Fibroblast of upper back skin (primary cell): Measurements from ENCODE around the gene MRPL38.
A peak's percentile ranks its signal among the peaks of the same experiment; 100 is the strongest.

Experiments
- DNase-seq: peaks from one replicate; pipeline ENCODE4 v3.0.0-alpha.2; 2013

MRPL38 gene

GRCh38 chr17:75917917-75918445 is 13.3 kb upstream of the MRPL38 start:
- DNase-seq, result no peak

DNA sequence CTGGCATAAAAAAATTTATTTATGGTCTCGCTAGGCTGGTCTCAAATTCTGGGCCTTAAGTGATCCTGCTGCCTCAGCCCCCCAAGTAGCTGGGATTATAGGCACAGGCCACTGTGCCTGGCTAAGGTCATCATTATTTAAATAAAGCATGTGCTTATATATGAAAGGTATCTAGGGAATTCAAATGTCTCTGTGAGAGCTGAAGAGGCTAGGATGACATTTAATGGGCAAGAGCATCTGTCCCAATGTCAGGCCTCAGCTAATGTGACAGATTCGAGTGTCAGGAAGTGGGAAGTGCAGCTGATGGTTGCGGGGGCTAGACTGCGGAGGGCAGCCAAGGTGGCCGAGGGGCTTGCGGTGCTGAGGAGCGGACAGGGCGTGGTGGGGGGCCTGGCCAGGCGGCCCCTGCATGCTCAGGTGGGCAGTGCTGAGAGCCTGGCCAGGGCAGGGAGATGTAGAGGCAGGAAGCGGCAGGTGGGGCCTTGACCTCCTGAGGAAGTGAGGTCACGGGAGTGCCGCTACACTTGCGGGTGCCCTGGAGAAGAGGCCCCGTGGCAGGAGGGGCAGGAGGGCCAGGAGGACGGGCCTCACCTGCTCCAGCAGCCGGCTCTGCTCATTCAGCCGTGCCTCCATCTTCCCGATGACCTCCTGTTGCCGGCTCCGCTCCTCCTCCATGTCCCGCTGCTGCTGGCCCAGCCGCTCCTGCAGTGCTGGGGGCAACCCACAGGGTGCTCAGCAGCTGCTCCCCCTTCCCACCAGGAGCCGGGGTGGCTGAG is 12.6 kb upstream of the MRPL38 start:
- DNase-seq, result no peak

DNA sequence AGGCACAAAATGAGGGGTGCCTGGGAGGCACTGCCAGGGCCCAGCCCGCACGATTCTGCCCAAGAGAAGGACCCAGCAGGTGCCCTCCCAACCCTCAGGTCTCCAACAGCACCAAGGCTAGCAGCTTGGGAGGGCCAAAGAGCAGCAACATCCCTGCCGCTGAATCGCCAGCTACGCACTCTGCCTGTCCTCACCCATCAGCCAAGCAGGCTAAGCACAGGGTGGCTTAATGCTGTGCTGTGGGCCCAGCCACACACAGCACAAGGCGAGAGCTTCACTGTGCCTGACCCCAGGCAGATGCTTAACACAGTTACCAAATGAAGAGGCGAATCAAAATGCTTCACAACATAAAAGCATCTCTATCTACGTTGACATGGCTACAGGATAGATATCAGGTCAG is 10.6 kb upstream of the MRPL38 start:
- DNase-seq, result no peak

DNA sequence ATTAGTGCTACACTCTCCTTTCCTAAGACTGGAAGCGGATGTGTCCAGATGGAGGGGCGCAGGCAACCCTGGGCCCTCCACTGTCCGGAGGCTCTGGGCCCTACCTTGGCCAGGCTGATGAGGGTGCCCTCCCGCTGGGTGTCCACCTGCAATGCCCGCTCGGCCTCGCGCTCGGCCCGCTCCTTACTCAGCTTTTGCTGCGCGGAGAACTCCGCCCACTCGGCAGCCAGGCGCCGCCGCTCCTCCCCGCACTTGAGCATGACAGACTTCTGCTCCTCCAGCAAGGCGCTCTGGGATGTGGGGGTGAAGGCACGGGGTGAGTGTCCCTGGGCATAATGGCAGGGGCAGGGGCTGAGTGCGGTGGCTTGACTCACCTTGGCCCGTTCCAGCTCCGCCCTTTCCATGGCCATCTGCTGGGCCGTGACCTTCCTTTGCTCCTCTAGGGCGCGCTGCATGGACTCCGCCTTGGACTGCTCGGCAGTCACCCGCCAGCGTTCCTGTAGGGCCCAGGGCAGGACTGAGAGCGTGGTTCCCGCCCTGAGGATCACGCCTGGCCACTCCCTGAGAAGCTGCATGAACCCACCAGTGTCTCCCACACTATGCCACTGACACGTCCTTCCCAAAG is 10.1 kb upstream of the MRPL38 start:
- no peak for DNase-seq

DNA sequence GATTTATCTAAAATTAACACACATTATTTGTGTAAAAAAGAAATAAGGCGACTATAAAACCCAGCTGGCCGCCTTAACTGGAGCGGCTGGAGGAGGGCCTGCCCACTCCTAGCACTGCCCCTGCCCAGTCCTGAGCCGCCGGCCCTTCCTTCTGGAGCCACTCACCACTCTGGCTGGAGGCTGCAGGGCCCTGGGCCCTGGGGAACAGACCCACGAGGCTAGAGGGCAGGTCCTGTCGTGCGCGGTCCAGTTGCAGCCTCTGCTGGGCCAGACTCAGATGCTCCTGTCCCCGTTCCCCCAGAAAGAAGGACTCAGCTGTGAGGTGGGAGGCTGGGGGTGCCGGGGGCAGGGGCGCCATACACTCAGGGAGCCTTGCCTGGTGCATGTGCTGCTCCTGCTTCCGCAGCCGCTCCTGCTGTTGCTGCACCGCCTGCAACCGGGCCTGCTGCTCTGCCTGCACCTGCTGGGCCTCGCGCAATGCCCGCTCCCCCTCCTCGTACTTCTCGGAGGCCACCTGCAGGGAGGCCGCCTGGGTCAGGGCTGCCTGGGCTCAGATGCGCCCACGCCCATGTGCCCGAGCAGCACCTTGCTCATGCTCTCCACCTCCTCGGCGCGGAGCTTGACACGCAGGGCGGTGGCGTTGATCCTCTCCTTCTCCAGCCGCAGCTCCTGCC is 9.0 kb upstream of the MRPL38 start:
- DNase-seq, result no peak

DNA sequence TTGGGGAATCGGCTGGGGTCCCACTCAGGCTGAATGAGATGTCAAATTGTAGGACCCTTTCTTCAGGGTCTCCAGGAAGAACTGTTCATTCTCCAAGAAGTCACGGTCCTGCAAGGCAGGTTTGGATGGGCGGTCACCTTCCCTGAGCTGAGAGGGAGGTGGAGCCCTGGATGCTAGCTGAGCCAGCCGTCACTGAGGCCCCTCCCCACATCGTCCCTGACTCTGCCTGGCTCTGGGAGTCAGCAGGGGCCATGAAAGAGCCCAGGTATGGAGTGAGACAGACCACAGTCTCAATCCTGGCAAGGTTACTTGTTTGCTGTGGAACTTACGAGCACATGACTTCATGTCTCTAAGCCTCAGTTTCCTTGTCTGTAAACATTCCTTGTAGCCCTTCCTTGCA is 6.0 kb upstream of the MRPL38 start:
- DNase-seq, result no peak

DNA sequence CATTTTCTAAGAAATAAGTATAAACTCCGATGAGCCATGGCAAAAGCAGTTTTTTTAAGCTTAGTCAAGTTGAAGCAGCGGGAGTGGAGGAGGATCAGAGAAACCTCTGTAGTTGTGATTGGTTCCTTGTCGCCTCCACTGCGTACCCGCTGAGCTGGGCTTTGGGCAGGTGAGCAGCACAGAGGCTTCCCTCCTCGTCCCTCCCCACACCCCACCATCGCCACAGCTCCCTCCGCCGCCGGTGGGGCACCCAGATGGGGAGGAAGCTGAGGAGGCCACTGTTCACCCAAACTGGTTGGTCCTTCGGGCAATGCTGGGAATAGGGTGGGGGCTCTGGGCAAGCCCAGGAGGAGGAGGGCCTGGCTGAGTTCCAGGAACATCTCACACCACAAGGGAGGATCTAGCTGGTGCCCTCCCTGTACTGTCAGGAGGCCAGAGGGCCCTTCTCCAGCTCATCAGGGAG is 5.2 kb upstream of the MRPL38 start:
- DNase-seq, result no peak

DNA sequence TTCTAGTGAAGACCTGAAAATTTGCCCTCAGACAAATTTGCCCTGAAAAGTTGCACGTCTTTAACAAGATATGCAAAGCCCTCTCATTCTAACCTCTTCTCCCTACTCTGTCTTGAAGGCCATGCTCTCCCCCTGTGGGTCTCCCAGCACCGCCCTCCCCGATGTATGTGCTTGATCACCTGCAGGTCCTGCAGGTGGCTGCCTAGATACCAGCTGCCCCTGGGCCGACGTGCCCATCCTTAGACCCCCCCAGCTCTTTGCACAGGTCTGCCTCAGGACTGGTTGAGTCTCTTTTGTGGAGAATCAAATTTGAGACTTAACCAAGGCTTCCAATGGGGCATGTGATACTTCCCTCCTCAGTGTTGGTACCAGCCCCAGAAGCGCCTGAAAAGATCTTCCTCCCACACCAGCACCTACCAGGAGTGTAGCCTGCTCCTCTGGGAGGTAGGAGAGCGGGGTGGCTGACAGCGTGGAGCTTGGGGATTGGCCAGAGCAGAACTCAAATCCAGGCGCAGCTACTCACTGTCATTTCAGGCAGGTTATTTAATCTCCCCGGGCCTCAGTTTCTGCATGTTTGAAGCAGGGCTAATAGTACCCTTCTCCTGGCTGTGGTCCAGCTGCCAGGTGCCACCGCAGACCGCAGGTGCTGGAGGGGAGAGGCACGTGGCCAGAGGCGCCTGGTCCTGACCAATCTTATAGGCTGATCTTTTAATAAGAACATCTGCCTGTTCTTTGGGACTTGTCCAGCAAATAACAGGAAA is 4.5 kb upstream of the MRPL38 start:
- no peak for DNase-seq

DNA sequence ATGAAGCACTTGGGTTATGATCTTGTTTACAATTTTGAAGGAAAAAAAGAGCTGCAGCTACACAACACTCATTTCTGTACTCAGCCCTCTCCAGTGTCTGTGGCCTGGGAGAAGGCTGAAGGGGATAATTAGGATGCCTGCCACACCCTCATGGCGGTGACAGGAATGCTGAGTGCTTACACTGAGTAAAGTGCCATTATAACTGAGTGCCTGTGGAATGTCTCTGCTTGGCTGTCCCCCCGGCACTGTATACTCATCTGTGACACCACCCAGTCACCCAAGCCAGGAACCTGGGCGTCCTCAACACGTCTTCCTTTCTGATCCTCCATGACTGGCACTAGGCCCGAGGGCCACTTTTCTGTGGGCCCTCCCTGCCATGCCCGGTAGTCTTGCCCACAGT is 3.5 kb upstream of the MRPL38 start:
- DNase-seq, result no peak

GRCh38 chr17:75906143-75906884 is 1.6 kb upstream of the MRPL38 start:
- DNase-seq, result no peak

DNA sequence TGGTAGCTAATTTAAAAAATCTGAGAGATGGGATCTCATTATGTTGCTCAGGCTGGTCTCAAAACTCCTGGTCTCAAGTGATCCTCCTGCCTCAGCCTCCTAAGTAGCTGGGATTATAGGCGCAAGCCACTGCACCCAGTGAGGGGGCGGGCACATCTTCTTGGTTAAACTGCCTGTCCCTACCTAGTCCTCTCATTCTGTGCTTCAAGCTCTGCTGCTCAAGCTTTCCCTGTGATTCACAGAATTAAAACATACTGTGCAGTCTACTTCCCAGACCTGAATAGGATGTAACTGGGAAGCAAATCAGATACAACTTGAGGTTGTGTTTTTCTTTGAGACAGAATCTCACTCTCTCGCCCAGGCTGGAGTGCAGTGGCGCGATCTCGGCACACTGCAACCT is 2.3 kb downstream of the MRPL38 start:
- DNase-seq, result no peak

DNA sequence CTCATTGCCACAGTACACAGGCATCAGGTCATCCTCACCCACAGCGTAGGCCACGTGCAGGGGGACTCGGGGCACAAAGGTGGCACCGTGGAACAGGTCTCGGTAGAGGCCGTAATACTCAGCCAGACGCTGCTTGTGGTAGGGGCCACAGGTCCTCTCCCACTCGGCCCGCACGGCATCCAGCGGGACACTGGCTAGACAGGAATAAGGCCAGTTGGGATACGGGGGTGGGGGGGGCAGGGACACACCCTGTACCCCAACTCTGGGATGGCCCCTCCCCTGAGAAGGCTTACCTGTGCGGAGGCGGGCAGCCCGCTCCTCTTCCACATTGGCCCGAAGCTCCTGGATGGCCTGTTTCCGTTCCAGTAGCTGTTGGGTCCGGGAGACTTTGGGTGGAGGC is 3.0 kb downstream of the MRPL38 start:
- no peak for DNase-seq

- no peak for DNase-seq
Measured at GRCh38 chr17:75900691-75901533, 3.8 kb downstream of the MRPL38 start.

DNA sequence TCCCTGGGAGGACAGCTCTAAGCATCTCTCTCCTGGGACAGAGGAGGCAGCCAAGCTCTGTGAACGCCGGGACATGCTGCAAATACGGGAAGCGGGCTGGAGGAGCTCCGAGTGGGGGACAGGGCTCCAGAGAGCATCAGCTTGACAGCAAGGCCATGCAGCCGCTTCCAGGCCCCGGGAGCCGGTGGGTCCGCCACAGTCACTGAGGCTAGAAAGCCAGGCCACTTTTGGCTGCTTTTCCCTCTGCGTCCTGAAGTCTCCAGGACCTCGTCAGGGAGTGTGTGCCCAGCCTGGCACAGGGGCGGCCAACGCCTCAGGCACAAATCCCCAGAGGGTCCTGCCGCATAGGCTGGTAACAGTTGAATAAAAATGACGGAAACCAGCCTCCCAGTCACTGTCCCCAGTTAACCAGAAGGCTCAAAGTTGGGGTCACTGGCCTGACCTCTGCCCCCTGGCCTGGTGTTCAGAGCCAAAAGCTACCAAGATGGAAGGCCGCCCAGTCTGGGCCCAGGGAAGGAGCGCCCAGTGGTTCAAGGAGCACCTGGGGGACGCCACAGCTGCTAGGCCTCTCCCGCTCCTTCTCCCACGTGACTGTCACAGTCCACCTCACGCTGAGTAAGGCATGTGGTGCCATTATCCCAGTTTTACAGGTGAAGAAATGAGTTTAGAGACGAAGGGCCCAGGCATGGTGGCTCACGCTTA is 4.8 kb downstream of the MRPL38 start:
- DNase-seq, result no peak

- no peak for DNase-seq
Measured at GRCh38 chr17:75899353-75899752, 5.3 kb downstream of the MRPL38 start.

GRCh38 chr17:75898791-75899190 is 5.9 kb downstream of the MRPL38 start:
- no peak for DNase-seq

DNA sequence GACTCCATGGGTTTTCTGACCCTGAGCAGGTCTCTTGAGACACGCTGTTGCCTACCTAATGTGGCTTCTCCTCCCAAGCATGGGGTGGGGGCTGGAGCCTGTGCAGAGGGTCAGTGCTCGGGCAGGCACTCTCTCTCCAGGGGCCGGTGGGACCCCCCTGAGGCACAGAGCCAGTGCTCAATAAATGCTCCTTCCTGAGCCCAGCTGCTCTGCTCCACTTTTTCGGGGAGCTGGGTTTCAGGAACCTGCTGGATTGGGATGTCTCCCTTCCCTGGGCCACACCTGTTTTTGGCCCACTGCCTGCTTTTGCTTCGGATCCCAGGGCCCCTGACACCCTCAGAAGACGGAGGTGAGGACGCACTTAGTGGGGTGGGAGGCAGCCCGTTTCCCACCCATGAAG is 6.6 kb downstream of the MRPL38 start:
- no peak for DNase-seq

DNA sequence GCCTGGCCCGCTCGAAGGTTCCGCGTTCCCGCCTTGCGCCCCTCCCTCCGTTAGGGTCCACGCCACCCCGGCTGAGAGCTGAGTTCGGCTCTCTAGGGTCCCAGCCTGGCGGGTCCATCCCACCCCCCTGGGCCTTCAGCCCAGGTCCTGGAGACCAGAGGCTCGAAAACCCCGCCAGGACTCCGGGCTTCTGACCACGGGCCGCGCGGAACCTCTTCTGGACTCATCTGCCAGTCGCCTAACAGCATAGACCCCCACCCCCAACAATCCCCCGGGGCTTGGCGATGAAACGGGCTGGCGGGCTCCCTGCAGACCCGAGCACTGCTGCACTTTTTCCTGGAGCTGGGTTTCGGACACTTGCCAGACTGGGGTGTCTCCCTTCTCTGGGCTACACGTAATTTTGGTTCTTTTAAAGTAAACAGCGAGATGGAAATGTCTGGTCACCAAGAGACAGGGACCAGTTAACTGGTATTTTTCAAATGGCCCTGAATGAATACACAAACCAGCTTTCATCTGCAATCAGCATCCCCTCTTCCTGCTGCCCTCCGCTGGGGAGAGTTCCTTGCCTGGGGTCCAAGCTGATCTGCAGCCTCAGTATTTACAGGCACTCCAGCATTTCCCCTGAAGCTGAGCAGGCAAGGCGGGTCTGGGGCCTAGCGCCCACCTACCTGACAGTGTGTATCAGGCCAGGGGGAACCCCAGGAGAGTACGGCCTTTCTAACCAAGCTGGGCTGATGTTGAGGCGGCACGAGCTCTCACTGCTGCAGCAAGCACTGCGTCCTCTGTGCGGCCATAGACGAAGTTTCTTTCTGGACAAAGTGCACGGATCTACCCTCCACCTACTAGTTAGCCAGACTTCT is 7.3 kb downstream of the MRPL38 start:
- DNase-seq, result no peak

DNA sequence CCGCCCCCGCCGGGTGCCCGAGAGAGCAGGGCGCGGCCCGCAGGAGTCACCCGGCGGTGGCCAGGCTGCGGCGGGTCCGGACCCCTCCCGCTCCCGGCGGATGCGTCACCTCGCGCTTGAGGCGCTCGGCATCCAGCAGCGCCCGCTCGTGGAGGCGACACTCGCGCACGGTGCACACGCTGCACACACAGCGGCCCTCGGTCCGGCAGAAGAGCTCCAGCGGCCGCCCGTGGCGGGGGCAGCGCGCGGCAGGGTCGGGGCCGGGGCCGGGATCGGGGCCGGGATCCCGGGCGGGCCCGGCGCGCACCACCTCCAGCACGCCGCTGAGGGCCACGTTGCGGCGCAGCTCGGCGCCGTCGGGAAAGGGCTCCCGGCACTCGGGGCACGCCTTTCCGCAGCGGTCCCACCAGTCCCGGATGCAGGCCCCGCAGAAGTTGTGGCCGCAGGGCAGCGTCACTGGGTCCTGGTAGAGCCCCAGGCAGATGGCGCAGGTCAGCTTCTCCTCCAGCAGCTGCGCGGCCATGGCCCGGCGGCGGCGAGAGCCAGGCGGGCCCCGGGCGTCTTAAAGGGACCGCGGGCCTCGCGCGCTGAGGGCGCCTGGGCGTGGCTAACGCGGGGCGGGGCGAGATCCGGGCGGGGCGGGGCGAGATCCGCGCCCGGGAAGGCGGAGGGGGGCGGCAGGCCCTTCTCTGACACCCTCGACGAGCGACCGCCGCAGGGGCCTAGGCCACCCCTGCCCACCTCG is 8.1 kb downstream of the MRPL38 start, which contains the start of gene TRIM65:
TRIM65 (minus strand) TSS at position 537 of the 745 bp plus-strand sequence; CDS start at position 523, 14 bp downstream.
- DNase-seq, result peak; percentile 72
